Left ventricle myocardium inferior (tissue), 1 donor: ENCODE results near the gene ATF7IP. TPM values are rescaled to one million over a fixed set of nuclear protein-coding genes. Genes with fewer than 3 reads are reported as not detected.
"Not testable (repeated sequence)": the region's sequence is repeated elsewhere in the genome, so short reads cannot be mapped to it uniquely, and the experiment has no call there.

Experiments
- DNase-seq: peaks from one replicate; pipeline ENCODE4 v3.0.0-alpha.2; 2020
- H3K27ac ChIP-seq: fragments of 200-600 bp; replicated peaks from 2 replicates; pipeline ENCODE4 v1.8.0; 2021
- H3K27me3 ChIP-seq: fragments of 200-600 bp; 2 replicates; pipeline ENCODE4 v1.8.0; 2021; ENCODE audit warnings: low read depth
- H3K36me3 ChIP-seq: fragments of 200-600 bp; 2 replicates; pipeline ENCODE4 v1.8.0; 2021
- H3K4me1 ChIP-seq: fragments of 200-600 bp; 2 replicates; pipeline ENCODE4 v1.8.0; 2021
- H3K4me3 ChIP-seq: fragments of 200-600 bp; 2 replicates; pipeline ENCODE4 v1.8.0; 2021; ENCODE audit warnings: mild to moderate bottlenecking, moderate library complexity
- H3K9me3 ChIP-seq: fragments of 200-600 bp; replicated peaks from 2 replicates; pipeline ENCODE4 v1.8.0; 2021
- intact Hi-C: fragments of 100-400 bp; cut with micrococcal nuclease; formaldehyde crosslinking; loops from one replicate; pipeline ENCODE4 v1.11.0; 2022
- long read RNA-seq: library from polyadenylated mRNA; unstranded; transcript quantifications from one replicate; pipeline ENCODE4 v2.0.0, GENCODE V29; 2021
- total RNA-seq: library from RNA; stranded (reverse); fragmentation: NEBNext Ultra II Directional; extraction: Animal tissue kit (Norgen Biotek cat#: 25700); gene quantifications from one replicate; pipeline ENCODE4 v1.2.1, GENCODE V29; 2021
- TF ChIP-seq, protein P1 (sequence below): fragments of 200-600 bp; IDR thresholded peaks from 2 replicates; pipeline ENCODE4 v1.8.0; 2021; ENCODE audit warnings: antibody characterized with exemption, mild to moderate bottlenecking, borderline replicate concordance
- donor health status: DM: no; HTN: yes; CAD: no; lungs with severe emphysema.

ATF7IP gene
- total RNA-seq = 64.3 TPM
- long read RNA-seq, full-length matches to known transcripts = 9 of 27 reads
- long read RNA-seq, partial matches to known transcripts = 7 of 27 reads
- long read RNA-seq, other reads (novel, unspliced or antisense) = 11 of 27 reads

GRCh38 chr12:14365294-14366208 lies at the start of gene ATF7IP:
ATF7IP (plus strand) TSS chr12:14365682; CDS start chr12:14423916, 58,234 bp downstream.
- Histone ChIP-seq H3K27me3 (no peaks in the 10 kb centered on the region), H3K36me3 (peaks cover 15% of the 10 kb centered on the region), H3K4me3 (peak within 1 kb of the TSS; percentile 85), H3K27ac (peak within 1 kb of the TSS; percentile 99), H3K9me3 (no peaks in the 10 kb centered on the region), H3K4me1 (peaks cover 27% of the 10 kb centered on the region)
- intact Hi-C loops = loop anchor here (2.0 kb wide), 1 partner anchor 109 kb away; no protein-coding TSS in a partner anchor
- DNase-seq = peak; percentile 95
- TF ChIP-seq, protein P1, sequence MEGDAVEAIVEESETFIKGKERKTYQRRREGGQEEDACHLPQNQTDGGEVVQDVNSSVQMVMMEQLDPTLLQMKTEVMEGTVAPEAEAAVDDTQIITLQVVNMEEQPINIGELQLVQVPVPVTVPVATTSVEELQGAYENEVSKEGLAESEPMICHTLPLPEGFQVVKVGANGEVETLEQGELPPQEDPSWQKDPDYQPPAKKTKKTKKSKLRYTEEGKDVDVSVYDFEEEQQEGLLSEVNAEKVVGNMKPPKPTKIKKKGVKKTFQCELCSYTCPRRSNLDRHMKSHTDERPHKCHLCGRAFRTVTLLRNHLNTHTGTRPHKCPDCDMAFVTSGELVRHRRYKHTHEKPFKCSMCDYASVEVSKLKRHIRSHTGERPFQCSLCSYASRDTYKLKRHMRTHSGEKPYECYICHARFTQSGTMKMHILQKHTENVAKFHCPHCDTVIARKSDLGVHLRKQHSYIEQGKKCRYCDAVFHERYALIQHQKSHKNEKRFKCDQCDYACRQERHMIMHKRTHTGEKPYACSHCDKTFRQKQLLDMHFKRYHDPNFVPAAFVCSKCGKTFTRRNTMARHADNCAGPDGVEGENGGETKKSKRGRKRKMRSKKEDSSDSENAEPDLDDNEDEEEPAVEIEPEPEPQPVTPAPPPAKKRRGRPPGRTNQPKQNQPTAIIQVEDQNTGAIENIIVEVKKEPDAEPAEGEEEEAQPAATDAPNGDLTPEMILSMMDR = peak; percentile 45

DNA sequence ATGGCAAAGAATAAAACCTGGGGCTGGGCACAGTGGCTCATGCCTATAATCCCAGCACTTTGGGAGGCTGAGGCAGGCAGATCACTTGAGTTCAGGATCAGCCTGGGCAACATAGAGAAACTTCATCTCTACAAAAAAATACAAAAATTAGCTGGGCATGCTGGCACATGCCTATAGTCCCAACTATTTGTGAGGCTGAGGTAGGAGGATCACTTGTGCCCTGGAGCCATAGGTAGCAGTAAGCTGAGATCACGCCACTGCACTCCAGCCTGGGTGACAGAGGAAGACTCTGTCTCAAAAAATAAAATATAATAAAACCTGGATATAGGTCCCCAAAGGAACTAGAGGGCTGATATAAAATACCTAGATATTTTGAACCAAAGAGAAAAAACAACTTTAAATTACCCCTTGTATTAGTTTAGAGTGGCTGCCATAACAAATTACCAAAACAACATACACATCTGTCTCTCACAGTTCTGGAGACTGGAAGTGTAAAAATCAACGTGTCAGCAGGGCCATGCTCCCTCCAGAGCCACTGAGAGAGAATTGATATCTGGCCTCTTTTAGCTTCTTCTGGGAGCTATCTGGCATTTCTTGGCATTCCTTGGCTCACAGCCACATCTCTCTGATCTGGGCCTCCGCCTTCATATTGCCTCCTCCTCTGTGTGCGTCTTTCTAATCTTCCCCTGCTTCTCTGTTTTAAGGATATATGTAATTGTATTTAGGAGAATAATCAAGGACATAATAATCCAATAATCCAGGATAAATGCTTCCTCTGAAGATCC lies 47.9 kb upstream of the ATF7IP start:
- Histone ChIP-seq H3K9me3 (no peaks in the 10 kb centered on the region), H3K4me3 (no peak overlapping the region), H3K27ac (no peak overlapping the region), H3K36me3 (no peaks in the 10 kb centered on the region), H3K27me3 (no peaks in the 10 kb centered on the region), H3K4me1 (no peaks in the 10 kb centered on the region)
- DNase-seq = no peak
- intact Hi-C loops = no loop called here
- TF ChIP-seq, protein P1 = no peak

GRCh38 chr12:14319704-14320427 lies 45.6 kb upstream of the ATF7IP start:
- H3K4me1 ChIP-seq, H3K27ac ChIP-seq, DNase-seq, intact Hi-C loops, H3K27me3 ChIP-seq, H3K9me3 ChIP-seq, H3K4me3 ChIP-seq, H3K36me3 ChIP-seq: not testable (repeated sequence)

- intact Hi-C loops = no loop called here
- no peaks in the 10 kb centered on the region for H3K9me3 ChIP-seq
- no peaks in the 10 kb centered on the region for H3K27me3 ChIP-seq
- H3K27ac ChIP-seq = no peak overlapping the region
- H3K4me3 ChIP-seq = no peak overlapping the region
- no peak for DNase-seq
- H3K36me3 ChIP-seq = no peaks in the 10 kb centered on the region
- no peaks in the 10 kb centered on the region for H3K4me1 ChIP-seq
- TF ChIP-seq, protein P1 = no peak
These were observed 43.1 kb upstream of the ATF7IP start for GRCh38 chr12:14322403-14322802.

GRCh38 chr12:14325716-14326343 lies 39.7 kb upstream of the ATF7IP start:
- H3K4me1 ChIP-seq = no peaks in the 10 kb centered on the region
- H3K36me3 ChIP-seq = no peaks in the 10 kb centered on the region
- TF ChIP-seq, protein P1 = no peak
- H3K4me3 ChIP-seq = no peak overlapping the region
- no peak for DNase-seq
- no peaks in the 10 kb centered on the region for H3K27me3 ChIP-seq
- peaks cover 3% of the 10 kb centered on the region for H3K9me3 ChIP-seq
- H3K27ac ChIP-seq = no peak overlapping the region
- intact Hi-C loops = no loop called here
